Measurements from ENCODE around the gene UGDH.
"Not testable (repeated sequence)": the region's sequence is repeated elsewhere in the genome, so short reads cannot be mapped to it uniquely, and the experiment has no call there.

Gene UGDH

DNA sequence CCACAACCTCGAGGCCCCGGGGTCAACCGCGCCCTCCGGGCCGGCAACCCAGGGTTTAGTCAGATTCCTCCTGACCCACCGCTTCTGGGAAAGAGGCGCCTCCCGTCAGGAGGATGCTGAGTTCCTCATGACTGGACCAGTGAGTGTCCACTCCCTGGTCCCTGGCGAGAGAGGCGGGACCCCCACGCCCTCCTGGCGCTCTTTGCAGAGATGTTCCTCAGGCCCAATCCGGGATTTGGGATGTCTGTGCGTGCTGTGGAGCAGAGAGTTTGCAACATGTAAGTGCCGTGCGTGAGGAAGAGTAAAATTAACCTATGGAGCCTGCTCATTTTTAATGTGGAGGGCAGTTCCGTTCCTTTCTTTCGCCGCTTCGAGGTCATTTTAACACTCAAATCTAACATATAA lies 824 bp upstream of the UGDH start:
- peak in 1 of 2 experiments; percentile 30 for DNase-seq

- DNase-seq = no peak
These were observed 409 bp downstream of the UGDH start for GRCh38 chr4:39526765-39527295.

- no peak for DNase-seq
These were observed 1.2 kb downstream of the UGDH start for GRCh38 chr4:39525822-39526690.

DNA sequence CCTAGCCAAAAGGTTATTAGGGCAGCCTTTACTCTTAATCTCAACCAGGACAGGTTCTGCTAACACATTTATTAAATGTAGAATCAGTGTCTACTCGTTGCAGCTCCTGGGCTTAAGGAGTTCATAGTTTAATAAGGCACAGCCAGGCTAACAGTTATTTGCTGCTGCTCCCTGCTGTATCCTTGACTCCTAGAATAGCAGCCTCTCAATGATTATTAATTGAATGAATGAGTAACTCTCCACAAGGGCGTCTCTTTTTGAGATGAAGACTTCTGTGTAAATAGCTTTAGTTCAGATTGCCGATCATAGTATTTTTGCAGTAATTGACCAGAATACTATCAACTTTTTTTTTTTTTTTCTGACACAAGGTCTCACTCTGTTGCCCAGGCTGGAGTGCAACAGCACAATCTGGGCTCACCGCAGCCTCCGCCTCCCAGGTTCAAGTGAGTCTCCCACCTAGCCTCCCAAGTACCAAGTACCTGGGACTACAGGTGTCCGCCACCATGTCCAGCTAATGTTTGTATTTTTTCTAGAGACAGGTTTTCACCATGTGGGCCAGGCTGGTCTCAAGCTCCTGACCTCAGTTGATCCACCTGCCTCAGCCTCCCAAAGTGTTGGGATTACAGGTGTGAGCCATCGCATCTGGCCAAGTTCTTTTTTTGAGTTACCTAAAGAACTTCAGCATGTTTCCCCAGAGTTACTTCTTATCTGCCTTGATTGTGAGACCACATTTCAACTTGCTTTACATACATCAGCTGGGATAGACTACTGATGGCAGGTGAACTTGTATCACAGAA lies 2.9 kb downstream of the UGDH start:
- no peak for DNase-seq

DNA sequence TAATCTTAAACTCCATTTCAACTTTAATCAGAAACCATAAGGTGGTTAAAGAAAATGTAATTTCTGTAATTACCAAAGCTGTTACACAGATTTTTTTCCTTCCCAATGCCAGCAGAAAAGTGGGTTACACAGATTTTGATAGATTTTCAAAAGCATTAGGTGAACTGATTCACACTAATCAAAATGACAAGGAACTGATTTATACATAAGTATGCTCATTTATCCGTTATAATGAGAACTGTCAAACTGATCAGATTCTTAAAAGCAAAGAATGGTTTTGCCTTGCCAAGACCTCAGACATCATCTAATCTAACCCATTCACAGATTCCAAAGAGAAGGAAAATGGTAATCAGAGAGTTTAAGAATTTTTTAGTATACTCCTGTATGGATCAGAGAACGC lies 5.2 kb downstream of the UGDH start:
- DNase-seq = no peak

DNA sequence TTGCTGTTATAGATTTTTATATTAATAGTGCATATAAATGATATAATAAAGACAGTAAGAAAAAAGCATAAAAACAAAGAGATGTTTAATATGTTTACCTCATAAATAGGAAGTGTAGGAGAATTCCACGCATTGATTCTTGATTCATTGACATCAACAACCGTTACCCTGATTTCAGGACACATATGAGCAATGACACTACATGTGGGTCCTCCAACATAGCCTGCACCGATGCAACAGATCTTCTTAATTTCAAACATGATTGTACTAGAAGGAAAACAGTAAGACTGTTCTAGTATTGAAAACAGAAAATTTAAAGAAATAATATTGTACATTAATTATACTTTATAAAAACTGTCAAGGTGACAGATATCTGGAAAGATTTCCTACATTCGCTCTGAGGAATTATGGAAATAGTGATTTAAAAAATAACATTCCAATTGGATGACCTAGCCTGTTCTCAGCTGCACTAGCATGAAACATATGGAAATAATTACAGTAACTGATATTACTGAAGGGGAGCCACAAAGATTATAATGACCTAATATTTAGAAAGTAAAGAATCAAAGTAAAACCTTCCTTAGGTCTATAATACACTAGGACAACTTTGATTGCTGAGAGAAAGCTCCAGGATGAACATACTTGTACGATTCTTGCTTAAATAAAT lies 5.9 kb downstream of the UGDH start:
- no peak for DNase-seq

GRCh38 chr4:39518484-39518883 lies 8.8 kb downstream of the UGDH start:
- no peak for DNase-seq

GRCh38 chr4:39516407-39516966 lies 10.8 kb downstream of the UGDH start:
- no peak for DNase-seq

- not testable (repeated sequence) for DNase-seq
These were observed 11.4 kb downstream of the UGDH start for GRCh38 chr4:39515669-39516401.

DNA sequence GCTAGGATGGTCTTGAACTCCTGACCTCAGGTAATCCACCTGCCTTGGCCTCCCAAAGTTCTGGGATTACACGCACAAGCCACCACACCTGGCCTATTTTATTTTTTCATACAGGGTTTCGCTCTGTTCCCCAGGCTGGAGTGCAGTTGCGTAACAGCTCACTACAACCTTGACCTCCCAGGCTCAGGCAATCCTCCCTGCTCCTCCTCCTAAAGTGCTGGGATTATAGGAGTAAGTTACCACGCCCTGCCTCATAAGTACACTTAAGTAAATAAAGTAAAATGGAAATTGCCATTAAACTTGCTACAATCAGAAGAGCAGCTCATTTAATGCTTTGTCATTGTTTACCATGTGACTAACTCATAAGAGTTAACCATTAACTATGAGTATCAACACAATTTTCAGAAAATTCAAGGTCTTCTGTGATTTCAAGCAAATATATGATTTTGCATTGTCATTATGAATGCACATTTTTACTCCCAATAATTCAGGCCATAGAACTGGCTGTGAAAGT lies 12.3 kb downstream of the UGDH start:
- DNase-seq = no peak

DNA sequence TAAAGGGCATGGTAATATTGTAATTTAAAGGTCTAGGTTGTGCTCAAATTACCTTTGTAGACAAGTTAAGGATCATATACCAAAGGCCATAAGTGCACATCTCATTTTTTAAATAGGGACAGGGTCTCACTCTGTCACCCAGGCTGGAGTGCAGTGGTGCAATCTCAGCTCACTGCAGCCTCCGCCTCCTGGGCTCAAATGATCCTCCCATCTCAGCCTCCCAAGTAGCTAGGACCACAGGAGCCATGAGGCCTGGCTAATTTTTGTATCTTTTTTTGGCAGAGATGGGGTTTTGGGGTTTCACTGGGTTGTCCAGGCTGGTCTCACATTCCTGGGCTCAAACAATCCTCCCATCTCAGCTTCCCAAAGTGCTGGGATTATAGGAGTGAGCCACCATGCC lies 13.0 kb downstream of the UGDH start:
- not testable (repeated sequence) for DNase-seq

- no peak for DNase-seq
These were observed 16.8 kb downstream of the UGDH start for GRCh38 chr4:39510348-39510929.

DNA sequence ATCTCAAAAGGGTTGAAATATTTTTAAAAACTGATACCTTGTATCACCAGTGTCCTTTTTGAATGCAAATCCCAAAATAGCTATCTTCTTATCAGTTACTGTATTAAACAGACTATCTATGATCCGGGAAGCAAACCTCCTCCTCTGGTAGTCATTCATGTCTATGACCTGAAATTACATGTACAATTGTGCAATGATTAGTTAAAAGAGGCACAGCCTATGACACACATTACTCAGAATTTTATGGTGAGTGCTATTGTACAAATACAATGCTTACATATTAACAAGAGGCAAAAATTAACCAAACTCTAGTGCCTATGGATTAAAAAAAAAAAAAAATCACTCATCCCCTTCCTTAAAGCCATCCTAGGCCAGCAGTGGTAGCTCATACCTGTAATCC lies 21.7 kb downstream of the UGDH start:
- DNase-seq = no peak

DNA sequence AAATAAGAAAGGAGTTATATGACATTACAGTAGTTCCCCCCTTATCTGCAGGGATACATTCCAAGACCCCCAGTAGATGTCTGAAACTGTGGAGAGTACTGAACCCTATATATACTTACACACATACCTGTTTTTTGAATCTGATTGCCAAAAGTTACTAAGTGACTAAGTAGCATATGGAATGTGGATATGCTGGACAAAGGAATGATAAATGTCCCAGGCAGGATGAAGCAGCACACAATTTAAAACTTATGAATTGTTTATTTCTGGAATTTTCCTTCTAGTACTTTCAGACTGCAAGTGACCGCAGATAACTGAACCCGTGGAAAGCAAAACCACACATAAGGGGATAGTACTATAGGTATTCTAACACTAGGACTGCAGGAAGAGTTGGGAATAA lies 22.7 kb downstream of the UGDH start:
- no peak for DNase-seq

DNA sequence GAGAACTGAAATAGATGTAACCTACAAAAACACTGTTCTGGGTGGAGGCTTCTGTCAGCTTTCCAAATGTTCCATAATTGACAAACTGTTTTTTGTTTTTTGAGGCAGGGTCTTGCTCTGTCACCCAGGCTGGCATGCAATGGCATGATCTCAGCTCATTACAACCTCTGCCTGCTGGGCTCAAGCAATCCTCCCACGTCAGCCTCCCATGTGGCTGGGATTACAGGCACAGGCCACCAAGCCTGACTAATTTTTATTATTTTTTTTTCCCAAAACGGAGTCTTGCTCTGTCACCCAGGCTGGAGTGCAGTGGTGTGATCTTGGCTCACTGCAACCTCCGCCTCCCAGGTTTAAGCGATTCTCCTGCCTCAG lies 24.6 kb downstream of the UGDH start:
- DNase-seq = not testable (repeated sequence)

DNA sequence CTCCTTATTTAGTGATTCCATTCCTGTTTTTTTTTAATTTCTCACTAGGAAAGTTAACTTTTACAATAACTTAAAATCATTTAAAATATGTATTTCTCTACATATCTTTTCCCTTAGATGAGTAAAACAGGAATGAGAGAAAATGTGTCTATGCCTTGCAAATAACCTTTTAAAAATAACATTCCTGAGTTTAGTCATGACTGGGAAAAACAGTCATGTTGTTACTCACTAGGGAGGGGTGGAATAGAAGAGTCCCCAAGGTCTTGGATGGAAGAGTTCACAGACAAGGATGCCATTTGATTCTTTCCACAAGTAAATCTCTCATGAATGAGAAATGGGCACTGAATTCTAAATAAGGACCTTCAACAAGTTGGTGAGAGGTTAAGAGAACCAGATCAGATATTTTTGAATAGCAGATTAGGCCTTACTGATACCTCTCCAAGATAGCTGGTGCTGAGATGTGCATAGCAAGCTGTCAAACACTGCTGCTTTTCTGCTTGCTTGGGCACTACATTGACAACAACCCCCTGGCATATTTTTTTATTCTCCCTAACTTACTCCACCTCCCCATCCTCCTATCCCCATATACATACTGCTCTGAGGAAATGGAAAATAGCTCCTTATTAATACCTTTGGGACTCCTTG lies 25.1 kb downstream of the UGDH start:
- no peak for DNase-seq

DNA sequence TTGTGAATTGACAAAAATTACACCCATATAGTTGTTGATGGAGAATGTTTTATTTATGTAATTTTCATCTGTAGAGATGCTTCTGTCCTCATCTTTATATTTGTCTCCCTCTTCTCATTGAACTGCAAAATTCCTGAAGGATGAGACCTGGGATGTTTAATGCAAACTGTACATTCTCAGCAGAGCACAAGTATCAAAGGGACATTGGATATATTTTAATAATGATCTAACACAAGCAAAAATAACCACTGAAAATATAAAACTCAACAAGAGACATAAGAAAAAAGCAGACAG lies 28.6 kb downstream of the UGDH start:
- DNase-seq = no peak

DNA sequence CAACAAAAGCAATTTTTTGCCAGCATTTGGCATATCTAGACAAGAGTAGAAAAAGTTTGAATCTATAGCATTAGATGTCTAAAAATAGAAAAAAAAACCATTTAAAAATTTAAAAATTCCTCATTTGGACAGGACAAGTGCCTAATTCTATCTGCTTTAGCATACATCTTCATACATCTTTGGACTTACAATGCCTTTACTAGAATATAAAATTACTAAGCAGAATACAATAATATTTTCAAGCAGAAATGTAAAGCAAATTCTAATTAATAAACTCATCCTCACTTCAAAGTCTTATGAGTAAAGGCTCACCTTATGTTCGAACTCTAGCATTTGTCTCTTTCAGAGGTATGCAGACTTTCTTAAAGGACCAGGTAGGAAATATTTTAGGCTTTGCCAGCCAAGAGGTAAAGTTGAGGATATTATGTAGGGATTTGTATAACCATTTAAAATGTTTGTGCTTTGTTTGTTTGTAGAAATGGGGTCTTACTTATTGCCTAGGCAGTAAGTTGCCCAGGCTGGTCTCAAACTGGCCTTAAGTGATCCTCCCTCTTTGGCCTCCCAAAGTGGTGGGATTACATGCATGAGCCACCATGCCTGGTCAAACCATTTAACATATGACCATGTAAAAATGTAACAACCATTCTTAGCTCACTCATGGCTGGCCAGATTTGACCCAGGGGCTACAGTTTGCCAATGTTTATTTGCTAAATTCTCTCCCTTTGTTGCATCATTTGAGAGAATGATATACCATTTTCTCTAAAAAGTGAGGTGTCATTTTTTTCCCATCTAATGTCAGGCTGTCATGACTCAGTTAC lies 29.1 kb downstream of the UGDH start:
- no peak for DNase-seq

- DNase-seq = no peak
These were observed 31.6 kb downstream of the UGDH start for GRCh38 chr4:39495446-39496213.

GRCh38 chr4:39494354-39494753 lies 32.9 kb downstream of the UGDH start:
- DNase-seq = no peak
